Activated gamma-delta T cell treated with anti-CD3 and anti-CD28 coated beads, Interleukin-2, amount 50 U/mL, for 16 hours (primary cell): ENCODE results near the gene MKNK2.
A peak's percentile ranks its signal among the peaks of the same experiment; 100 is the strongest.

Experiments used
- DNase-seq: peaks from one replicate; pipeline ENCODE4 v3.0.0-alpha.2; 2020; ENCODE audit warnings: low read depth

Gene MKNK2

DNA sequence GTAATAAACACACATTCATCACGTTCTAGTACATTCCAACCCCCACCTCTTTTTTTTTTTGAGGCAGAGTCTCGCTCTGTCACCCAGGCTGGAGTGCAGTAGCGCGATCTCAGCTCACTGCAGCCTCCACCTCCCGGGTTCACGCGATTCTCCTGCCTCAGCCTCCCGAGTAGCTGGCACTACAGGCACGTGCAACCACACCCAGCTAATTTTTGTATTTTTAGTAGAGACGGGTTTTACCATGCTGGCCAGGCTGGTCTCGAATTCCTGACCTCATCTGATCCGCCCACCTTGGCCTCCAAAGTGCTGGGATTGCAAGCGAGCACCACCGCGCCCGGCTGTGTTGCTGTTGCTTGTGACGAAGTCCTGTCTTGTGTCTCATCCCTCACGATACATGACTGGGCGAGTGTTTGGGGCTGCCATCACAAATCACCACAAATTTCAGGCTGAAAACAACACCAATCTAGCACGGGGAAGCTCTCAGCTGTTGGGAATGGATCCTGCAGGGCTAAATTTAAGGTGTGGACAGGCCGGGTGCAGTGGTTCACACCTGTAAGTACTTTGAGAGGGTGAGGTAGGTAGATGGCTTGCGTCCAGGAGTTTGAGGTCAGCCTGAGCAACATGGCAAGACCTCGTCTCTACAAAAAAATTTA is 29.4 kb upstream of the MKNK2 start:
- DNase-seq, result no peak

DNA sequence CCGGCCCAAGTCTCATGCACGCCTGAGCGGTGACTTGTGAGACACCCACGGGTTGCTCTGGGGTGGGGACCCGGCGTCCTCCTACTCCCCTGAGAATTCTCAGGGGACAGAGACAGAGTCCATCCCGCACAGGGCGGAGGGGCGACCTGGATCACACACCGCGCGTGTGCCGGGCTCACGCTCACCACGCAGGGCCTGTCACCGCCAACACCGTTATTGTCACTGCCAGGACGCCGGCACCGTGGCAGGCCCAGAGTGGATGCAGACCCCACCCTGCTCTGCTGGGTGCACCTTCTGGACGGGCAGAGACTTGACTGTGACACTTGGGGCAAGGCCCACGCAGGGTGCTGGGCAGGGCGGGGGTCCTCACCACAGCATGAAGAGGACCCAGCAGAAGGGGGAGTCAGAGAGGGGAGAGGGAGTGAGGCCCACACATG is 28.8 kb upstream of the MKNK2 start:
- no peak for DNase-seq

DNA sequence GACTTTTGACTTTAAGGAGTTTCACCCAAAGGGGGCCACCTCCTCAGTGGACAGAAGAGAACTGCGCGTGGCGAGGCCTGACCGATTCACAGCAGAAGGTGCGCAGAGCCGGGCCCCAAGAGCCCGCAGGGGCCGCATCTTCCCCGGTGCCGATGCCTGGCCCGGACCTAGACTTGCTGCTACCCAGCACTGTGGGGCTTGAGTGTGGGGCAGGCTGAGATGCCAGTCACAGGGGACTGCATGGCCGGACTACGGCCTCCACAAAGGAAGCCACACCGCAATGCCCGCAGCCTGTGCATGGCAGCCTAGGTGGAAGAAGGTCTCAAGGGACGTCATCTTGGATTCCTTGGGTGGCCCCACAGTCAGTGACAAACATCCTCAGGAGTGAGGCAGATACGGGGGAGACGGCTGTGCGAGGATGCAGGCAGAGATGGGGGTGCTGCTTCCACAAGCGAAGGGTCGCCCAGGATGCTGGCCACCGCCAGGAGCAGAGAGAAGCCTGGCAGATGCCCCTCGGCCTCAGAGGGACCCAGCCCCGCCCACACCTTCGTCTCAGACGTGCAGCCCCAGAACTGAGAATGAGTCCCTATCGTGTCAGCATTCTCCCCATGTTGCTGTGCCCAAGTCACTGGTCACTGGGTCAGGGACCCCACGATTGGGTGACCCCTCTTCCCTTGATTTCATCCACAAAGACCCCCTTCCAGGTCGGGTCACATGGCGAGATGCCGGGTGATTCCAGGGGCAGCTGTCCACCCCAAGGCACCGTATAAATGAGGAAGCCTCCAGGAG is 28.2 kb upstream of the MKNK2 start:
- no peak for DNase-seq

DNA sequence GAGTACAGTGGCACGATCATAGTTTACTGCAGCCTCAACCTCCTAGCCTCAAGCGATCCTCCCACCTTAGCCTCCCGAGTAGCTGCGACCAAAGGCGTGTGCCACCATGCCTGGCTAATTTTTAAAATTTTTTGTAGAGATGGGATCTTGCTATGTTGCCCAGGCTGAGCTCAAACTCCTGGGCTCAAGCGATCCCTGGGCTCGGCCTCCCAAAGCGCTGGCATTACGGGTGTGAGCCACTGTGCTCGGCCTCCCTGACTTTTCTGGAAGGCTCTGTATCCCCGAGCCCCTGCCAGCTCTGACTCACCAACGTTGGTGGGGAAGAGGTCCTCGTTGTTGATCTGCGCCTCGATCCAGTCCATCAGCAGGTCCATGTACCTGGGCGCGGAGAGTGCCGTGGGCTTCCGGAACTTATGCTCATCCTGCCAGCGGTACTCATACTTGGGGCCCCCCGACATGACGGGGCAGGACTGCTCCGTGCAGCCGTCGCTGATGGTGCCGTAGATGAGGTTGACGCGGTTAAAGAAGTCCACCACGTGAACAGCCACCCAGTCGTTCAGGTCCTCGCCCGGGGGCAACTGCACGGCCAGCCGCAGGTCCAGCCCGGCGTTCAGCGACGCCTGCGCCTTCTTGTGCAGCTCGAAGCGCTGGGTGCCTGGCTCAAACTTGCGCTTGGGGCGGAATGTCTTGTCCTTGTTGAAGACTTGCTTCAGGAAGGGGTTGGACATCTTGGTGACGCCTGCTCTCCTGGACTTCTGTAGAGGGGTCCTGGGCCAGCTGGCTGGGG is 27.0 kb upstream of the MKNK2 start:
- no peak for DNase-seq

DNA sequence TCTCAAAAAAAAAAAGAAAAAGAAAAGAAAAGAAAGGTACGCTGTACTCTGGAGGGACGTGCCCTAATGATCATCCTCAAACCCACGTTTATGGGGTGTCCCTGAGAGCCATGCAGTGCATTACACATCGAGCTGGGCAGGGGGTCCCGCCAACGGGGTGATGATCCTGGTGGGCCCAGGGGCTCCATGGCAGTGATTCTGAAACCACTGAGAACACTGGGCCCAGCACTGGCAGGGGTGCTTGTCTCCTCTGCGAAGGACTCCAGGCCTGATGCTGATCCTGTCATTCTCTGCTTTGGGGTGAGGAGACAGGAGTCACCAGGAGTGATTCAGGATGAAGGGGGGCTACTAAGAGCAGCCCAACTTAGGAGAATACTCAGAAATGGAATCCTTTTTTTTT is 26.4 kb upstream of the MKNK2 start:
- no peak for DNase-seq

DNA sequence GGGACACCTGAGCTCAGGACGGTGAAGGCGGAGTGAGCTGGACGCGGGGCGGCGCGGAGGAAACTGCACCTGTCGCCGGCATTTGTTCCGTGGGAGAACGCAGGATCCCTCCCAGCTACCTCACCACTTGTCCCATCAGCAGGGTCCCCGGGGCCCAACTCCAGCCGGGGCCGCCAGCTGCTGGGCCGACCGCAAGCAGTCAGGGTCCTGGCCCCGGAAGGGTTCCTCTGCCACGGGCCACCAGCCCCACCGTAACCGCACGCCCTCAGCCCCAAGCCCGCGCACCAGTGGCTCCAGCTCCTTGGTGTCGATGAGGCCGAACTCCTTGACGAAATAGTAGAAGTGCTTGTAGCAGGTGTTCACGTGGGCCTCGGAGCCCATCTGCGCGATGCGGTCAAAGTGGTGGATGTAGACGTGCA is 25.5 kb upstream of the MKNK2 start:
- no peak for DNase-seq

DNA sequence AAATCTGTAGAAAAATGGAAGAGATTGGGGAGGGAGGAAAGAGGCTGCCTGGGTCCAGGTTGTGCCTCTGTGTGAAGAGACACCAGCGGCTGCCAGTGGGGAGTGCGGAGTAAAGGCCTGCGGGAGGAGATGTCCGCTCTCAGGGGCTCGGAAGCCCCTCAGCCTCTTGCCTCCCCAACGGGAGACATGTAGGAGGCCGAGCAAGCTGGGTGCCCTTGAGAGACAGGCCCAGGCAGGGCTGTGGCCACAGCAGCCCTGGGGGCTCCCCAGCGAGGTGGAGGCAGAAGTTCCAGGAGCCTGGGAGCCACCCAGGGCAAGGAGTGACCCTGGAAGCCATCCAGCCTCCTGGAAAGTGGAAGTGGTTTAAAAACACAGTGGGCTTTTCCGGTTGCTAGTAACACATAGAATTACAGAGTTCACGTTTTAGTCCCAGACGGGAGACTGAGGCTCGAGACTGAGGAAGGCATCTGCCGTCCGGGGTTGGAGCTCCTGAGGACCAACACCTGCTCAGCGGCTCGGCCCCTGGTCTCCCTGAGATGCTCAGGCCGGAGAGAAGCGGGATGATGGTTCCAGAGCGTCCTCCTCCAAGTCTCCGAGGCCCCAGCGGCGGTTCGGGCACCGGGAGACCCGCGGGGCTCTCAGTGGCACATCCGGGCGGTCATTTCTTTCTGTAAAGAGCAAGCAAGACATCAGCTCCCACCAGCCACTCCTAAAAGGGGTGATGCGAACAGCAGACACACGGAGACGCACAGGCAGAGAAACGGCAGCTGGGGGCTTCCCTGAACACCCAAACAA is 21.9 kb upstream of the MKNK2 start:
- DNase-seq, result no peak

DNA sequence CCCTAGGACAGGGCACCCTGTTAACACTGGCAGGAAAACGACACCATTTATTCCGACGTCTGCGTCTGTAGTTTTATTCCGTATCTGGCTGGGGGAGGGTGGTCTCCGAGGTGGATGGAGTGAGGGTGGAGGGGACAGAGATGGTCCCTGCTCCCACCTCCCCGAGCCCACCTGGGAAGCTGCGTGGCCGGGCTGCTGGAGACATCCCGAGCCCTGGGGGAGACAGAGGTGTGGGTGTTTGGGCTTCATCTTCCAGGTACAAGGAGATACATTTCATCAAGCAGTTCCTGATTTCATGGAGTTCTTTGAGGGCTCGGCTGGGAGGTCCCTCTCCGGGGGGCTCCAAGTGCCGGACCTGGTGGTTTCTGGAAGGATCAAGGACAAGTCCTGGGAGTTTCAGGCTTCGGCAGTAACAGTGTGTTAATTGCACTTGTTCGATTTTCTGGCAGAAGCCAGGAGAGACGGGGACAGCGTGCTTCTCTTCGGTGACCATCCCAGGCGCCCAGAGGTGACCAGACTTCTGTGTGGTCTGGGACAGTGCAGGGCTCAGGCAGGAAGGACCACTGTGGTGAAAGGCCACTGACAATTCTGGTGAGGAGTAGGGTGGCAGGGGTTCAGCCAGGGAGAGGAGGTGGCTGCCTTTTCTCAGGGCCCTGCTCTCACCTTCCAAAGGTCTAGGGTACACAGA is 20.1 kb upstream of the MKNK2 start:
- no peak for DNase-seq

DNA sequence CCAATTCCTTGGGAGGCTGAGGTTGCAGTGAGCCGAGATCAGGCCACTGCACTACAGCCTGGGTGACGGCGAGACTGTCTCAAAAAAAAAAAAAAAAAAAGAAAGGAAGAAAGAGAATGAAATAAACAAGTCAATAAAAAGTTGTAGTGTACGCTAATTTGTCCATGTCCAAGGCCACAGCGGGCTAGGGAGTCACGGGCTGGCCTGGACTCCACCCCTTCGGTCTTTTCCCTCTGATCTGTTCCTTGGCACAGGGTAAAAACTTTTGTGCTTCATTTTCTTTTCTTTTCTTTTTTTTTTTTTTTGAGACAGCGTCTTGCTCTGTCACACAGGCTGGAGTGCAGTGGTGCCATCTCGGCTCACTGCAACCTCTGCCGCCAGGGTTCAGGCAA is 19.4 kb upstream of the MKNK2 start:
- no peak for DNase-seq

DNA sequence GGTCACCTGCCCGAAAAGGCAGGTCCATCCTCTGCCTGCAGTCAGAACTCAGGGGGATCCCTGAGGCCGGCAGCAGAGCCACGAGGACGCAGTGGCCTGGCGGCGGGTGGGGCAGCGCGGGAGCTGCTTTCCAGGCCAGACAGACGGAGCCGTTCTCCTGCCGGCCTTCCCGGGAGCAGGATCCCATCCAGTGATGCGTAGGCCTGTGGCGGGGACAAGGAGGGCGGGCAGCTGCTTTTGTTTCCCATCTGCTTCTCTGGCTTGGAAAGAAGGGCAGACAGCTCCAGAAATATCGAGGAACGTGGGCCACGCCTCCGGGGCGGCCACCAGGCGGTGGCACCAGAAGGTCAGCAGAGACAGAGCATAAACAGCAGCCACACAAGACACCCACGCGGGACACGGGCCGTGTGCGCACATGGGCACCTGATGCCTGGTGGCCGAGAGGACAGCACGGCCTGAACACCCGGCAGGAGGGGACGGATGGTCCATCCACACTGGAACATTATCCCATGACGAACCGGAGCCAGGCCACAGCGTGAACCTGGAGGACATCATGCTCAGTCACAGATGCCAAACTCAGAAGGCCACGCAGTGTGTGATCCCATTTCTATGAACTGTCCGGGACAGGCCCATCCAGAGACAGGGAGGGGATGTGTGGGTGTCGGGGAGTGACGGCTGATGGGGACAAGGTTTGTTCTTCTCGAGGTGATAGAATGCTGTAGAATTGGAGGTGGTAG is 13.9 kb upstream of the MKNK2 start:
- no peak for DNase-seq

DNA sequence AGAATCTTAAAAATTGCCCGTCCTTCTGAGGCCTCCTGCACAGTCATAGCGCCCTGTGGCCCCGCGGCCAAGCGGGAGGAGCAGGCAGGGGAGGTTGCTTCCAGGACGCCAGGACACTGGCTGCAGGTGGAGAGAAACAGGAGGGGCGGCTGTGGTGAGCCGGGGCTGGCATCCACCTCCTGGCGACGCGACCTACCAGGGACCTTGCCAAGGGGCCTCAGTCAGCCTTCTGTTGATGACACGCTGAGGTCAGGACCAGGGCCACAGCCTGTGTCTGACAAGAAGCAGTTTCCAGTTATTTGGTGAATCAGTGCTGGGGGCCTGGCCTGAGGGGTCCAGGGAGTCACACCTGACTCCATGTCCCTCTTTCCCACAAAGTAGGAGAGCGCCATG is 13.3 kb upstream of the MKNK2 start:
- DNase-seq, result no peak

DNA sequence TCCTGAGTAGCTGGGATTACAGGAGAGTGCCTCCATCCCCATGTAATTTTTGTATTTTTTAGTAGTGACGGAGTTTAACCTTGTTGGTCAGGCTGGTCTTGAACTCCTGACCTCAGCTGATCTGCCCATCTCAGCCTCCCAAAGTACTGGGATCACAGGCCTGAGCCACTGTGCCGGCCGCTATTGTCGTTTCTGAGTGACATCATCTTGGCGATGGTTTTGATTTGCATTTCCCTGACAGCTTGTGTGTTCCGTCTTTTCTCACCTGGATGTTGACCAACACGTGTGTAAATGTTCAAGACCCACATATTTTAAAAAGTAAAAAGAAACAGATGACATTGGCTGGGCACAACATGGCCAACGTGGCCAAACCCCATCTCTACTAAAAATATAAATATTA is 12.8 kb upstream of the MKNK2 start:
- DNase-seq, result no peak

DNA sequence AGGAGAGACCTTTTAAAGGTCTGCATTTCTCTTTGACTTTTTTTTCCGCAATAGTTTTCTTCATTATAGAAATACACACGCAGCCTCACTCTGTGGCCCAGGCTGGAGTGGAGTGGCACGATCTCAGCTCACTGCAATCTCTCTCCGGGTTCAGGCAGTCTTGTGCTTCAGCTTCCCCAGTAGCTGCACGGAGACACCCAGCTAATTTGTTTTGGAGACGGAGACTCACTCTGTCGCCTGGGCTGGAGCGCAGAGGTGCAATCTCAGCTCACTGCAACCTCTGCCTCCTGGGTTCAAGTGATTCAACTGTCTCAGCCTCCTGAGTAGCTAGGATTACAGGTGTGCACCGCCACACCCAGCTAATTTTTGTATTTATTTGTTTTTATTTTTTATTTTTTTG is 11.7 kb upstream of the MKNK2 start:
- no peak for DNase-seq

DNA sequence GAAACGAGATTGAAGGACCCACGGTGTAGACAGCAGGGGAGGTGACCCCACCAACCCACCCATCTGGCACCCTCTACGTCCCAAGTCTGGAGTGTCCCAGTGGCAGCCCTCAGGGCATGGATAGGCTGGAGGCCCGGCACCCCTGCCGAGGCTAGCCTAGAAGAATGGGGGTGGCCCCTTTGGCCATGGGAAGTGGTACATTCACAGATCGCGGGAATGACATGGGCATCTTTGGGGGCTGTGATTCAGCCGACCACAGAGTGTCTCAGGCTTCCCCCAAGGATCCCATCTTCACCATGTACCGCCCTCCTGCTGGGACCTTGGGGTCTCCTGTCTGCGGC is 11.3 kb upstream of the MKNK2 start:
- no peak for DNase-seq

DNA sequence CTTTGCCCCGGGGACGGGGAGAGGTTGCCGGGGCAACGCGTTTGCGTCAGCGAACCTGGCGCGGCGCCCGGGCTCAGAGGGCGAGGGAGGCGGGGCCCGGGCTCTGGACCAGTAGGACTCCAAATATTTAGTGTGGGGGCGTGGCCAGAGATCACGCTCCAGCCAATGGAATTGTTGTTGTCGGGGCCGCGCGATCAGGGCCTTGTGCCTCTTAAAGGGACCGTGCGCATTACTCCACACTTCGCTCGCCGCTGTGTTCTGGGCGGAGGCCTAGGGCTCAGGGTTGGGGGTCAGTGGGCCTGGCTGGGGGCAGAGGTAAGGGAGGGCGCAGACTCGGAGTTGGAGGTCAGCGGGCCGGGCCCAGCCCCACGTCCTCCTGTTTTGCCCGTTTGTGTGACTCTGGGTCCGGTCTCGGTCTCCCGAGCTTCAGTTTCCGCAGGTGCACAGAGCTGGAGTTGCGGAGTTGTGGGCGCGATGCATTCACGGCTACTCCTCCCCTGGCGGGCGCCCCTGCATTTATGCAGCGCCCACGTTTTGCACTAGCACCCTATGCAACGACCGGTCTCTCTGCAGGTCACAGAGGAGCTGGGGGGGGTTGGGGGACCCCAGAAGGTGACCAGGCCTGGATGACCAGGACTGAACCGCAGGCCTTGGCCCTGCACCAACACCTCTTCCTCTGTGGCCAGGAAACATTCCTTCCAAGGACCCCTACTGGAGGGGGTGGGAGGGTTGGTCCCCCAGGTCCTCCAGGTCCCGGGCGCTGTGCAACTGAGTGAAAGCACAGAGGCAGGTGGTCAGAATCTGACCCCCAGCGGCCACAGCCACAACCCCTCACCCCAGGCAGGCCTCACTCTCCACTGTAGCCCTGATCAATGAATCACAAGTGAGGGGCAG is 10.7 kb upstream of the MKNK2 start:
- DNase-seq, result peak; percentile 98

DNA sequence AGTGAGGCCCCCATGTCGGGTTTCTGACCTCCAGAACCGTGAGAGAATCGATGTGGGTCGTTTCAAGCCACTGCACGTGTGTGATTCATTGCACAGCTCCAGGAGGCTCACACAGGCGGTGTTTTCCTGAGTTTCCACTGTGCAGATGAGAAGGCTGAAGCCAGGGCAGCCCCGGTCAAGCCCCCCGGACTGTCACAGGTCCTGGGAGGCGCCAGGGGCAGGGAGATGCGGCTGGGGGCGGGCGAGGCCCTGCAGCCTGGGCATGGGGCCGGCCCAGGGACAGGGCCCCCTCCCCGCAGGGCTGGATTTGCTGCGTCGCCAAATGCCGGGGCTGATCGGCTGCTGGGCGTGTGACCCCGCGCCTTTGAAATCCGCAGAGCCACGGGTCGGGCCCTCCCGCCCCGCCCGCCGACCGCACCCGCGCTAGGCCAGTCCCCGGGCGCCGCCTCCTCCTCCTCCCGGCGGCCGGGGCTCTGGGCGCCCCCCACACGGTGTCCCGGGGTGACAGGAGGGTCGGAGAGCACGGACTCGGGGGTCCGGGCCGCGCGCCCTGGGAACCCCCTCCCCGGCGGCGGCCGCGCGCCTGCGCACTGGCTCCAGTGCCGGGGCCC is 9.9 kb upstream of the MKNK2 start:
- no peak for DNase-seq

DNA sequence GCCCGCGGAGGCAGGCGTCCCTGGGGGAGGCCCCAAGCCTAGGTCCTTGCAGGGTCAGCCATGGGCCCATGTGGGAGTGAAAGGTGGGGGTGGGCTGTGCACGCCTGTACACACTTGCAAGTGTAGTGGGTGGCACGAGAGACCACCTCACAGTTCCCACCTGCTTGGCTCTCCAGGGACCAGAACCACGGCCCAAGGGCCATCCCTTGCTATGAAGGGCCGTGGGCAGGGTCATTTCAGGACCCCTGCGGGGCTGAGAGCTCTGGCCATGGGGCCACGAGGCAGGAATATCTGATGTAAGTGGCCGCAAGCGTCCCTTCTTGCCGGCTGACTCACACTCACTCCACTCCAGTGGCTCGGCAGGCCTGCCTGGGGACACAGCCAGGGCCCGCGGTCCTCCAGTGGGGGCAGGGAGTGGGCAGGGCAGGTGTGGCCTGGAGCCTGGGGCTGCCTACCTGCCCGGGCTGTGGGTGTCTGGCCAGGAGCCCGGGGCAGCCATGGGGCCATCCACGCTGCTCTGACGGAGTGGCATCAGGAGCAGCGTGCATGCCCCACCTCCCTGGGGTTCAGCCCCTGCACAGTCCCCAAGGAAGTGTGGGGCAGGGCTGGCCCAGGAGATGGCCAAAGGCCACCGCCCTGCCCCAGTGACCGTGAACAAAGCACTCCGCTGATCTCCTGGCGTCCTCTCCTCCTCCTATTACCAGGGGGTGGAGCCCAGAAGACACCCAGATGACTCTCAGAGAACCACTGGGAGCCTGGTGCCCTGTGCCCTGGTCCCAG is 8.6 kb upstream of the MKNK2 start:
- DNase-seq, result no peak

DNA sequence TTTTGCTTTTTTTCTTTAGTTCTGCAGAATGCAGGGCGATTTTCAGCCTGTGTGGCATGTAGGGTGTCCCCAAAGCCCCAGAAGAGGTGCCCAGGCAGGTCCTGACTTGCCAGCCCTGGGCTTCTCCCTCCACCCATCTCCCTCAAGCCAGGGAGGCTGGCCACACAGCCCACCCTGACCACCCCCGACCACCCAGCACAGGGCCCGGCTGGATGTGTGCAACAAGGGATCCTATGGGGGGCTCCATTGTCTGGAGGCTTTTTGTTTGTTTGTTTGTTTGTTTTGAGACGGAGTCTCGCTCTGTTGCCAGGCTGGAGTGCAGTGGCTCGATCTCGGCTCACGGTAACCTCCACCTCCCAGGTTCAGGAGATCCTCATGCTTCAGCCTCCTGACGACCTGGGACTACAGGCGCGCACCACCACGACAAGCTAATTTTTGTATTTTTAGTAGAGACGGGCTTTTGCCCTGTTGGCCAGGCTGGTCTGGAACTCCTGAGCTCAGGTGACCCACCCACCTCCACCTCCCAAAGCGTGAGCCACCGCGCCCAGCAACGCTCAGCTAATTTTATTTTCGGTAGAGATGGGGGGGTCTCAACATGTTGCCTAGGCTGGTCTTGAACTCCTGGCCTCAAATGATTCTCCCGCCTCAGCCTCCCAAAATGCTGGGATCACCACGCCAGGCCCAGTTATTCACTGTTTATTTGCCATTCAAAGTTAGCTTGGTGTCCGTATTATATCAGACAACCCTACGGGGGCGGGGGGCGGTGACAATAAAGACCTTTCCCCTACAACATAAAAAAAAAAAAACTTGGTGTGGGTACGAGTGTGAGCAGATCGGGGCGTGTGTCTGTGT is 7.8 kb upstream of the MKNK2 start:
- no peak for DNase-seq
